CD14-positive monocyte (primary cell): Measurements from ENCODE around the gene LARP1B. TPM values are rescaled to one million over a fixed set of nuclear protein-coding genes. Genes with fewer than 3 reads are reported as not detected.
"Not testable (repeated sequence)": the region's sequence is repeated elsewhere in the genome, so short reads cannot be mapped to it uniquely, and the experiment has no call there.

Experiments
- DNase-seq, 3 donors: peaks; one replicate each; pipeline ENCODE4 v3.0.0-alpha.2; 2011 to 2022
- H2AFZ ChIP-seq: 2 replicates; pipeline ENCODE4 v1.6.0; 2012; ENCODE audit warnings: mild to moderate bottlenecking, low read depth, low read length, inconsistent platforms; ENCODE audit not compliant: insufficient read depth, poor library complexity, severe bottlenecking
- H3K27ac ChIP-seq, 2 donors: 1 replicate in 1 of 2; 2 replicates in 1 of 2; pipeline ENCODE4 v1.5.1; 2012 to 2013; ENCODE audit warnings: low read length in 2 of 2, control low read depth in 1 of 2, inconsistent platforms in 1 of 2, low read depth in 1 of 2, mild to moderate bottlenecking in 1 of 2
- H3K27me3 ChIP-seq, 2 donors: one replicate each; pipeline versions ENCODE4 v1.6.0 to v1.6.1; 2011 to 2013; ENCODE audit warnings: low read length in 2 of 2; ENCODE audit not compliant: control insufficient read depth in 2 of 2, insufficient read depth in 2 of 2
- H3K36me3 ChIP-seq, 2 donors: replicated peaks in 1 of 2; 1 replicate in 1 of 2; 2 replicates in 1 of 2; pipeline versions ENCODE4 v1.5.1 to v1.6.1; 2012 to 2013; ENCODE audit warnings: low read length in 2 of 2, control low read depth in 1 of 2, inconsistent platforms in 1 of 2, mild to moderate bottlenecking in 1 of 2; ENCODE audit not compliant: insufficient read depth in 2 of 2, control insufficient read depth in 1 of 2
- H3K4me1 ChIP-seq, 2 donors: 1 replicate in 1 of 2; 2 replicates in 1 of 2; pipeline versions ENCODE4 v1.5.1 to v1.6.1; 2012 to 2013; ENCODE audit warnings: low read length in 2 of 2, control low read depth in 1 of 2, inconsistent platforms in 1 of 2, mild to moderate bottlenecking in 1 of 2, moderate library complexity in 1 of 2; ENCODE audit not compliant: insufficient read depth in 2 of 2, control insufficient read depth in 1 of 2
- H3K4me2 ChIP-seq: replicated peaks from 2 replicates; pipeline ENCODE3; 2012; ENCODE audit warnings: low read length, moderate library complexity, mild to moderate bottlenecking; ENCODE audit not compliant: poor library complexity, severe bottlenecking; ENCODE audit errors: extremely low read depth
- H3K4me3 ChIP-seq, 3 experiments: fragments of 200-600 bp in 1 of 3; sonication (generic) in 1 of 3; replicated peaks in 1 of 3; 1 replicate in 2 of 3; 2 replicates in 1 of 3; pipeline ENCODE4 v1.5.1; 2011 to 2013; ENCODE audit warnings: low read length in 3 of 3, mild to moderate bottlenecking in 3 of 3, control low read depth in 2 of 3, low read depth in 2 of 3, inconsistent platforms in 1 of 3, moderate library complexity in 1 of 3
- H3K79me2 ChIP-seq: 2 replicates; pipeline ENCODE4 v1.6.0; 2012; ENCODE audit warnings: mild to moderate bottlenecking, control low read depth, inconsistent platforms, low read length, moderate library complexity; ENCODE audit not compliant: insufficient read depth
- H3K9ac ChIP-seq: 2 replicates; pipeline ENCODE4 v1.6.0; 2017; ENCODE audit warnings: low read length, mild to moderate bottlenecking; ENCODE audit not compliant: insufficient read depth, poor library complexity, severe bottlenecking
- H3K9me3 ChIP-seq, 2 donors: replicated peaks in 1 of 2; 1 replicate in 1 of 2; 2 replicates in 1 of 2; pipeline versions ENCODE4 v1.5.1 to v1.6.1; 2012 to 2013; ENCODE audit warnings: low read length in 2 of 2, control low read depth in 1 of 2; ENCODE audit not compliant: control insufficient read depth in 1 of 2, insufficient read depth in 1 of 2
- H4K20me1 ChIP-seq: 2 replicates; pipeline ENCODE4 v1.6.0; 2012; ENCODE audit warnings: mild to moderate bottlenecking, low read length, control low read depth, moderate library complexity; ENCODE audit not compliant: insufficient read depth
- H3K27ac Mint-ChIP-seq, 7 donors: one replicate each; pipeline ENCODE4 v1.8.0; 2020; ENCODE audit warnings: mild to moderate bottlenecking in 7 of 7, mixed read lengths in 7 of 7, moderate library complexity in 6 of 7, inconsistent platforms in 2 of 7
- H3K27me3 Mint-ChIP-seq, 3 donors: one replicate each; pipeline ENCODE4 v1.8.0; 2021 to 2022; ENCODE audit warnings: low read depth in 3 of 3, mild to moderate bottlenecking in 3 of 3, mixed read lengths in 3 of 3, moderate library complexity in 3 of 3, inconsistent platforms in 1 of 3
- H3K36me3 Mint-ChIP-seq, 2 donors: one replicate each; pipeline ENCODE4 v1.8.0; 2020; ENCODE audit warnings: mixed read lengths in 2 of 2, inconsistent platforms in 1 of 2, mild to moderate bottlenecking in 1 of 2
- H3K4me1 Mint-ChIP-seq: one replicate; pipeline ENCODE4 v1.8.0; 2020; ENCODE audit warnings: mild to moderate bottlenecking, mixed read lengths
- H3K4me3 Mint-ChIP-seq, 2 donors: one replicate each; pipeline ENCODE4 v1.8.0; 2020; ENCODE audit warnings: mild to moderate bottlenecking in 2 of 2, mixed read lengths in 2 of 2, moderate library complexity in 1 of 2
- H3K9me3 Mint-ChIP-seq, 7 donors: one replicate each; pipeline ENCODE4 v1.8.0; 2020 to 2022; ENCODE audit warnings: mixed read lengths in 7 of 7, mild to moderate bottlenecking in 6 of 7, moderate library complexity in 6 of 7, inconsistent platforms in 2 of 7
- WGBS: methylation state at CpG from one replicate; pipeline ENCODE4 v1.1.5; 2013; ENCODE audit warnings: missing lambda C conversion rate; ENCODE audit not compliant: insufficient coverage; 5-methylcytosine and 5-hydroxymethylcytosine counted together
- intact Hi-C, 2 donors: fragments of 100-400 bp; cut with micrococcal nuclease; formaldehyde crosslinking; loops; one replicate each; pipeline versions ENCODE4 v1.15.0 to v1.15.1; 2023
- polyA plus RNA-seq, 3 donors: library from polyadenylated mRNA; depleted of rRNA in 1 of 3; unstranded in 2 of 3; stranded (reverse) in 1 of 3; fragments of 300-500 nt in 2 of 3; fragments of >200 nt in 1 of 3; fragmentation: Illumina TruSeq in 2 of 3; gene quantifications; 1 replicate in 2 of 3; 2 replicates in 1 of 3; pipeline ENCODE4 v1.2.3, GENCODE V29; 2012 to 2021
- TF ChIP-seq, protein P1 (sequence below): fragments of 200-600 bp; IDR thresholded peaks from one replicate; pipeline ENCODE4 v1.8.0; 2022; ENCODE audit warnings: antibody characterized with exemption, mild to moderate bottlenecking

Gene LARP1B
- polyA plus RNA-seq, 3 donors = 3.0 to 5.7 (median 3.7) TPM

- H2AFZ ChIP-seq = no peak overlapping the region
- no peak overlapping the region for H3K4me3 ChIP-seq
- H3K4me2 ChIP-seq = no peak overlapping the region
- Mint-ChIP-seq H3K9me3 (no peaks in the 10 kb centered on the region), H3K4me3 (no peak overlapping the region), H3K36me3 (peaks cover 6 to 12% of the 10 kb centered on the region in 2 donors), H3K27ac (no peak overlapping the region), H3K27me3 (no peaks in the 10 kb centered on the region), H3K4me1 (no peaks in the 10 kb centered on the region)
- no peaks in the 10 kb centered on the region for H4K20me1 ChIP-seq
- intact Hi-C loops = no loop called here
- H3K9ac ChIP-seq = no peak overlapping the region
- peaks cover 0 to 4% of the 10 kb centered on the region in 2 donors for H3K36me3 ChIP-seq
- TF ChIP-seq, protein P1, sequence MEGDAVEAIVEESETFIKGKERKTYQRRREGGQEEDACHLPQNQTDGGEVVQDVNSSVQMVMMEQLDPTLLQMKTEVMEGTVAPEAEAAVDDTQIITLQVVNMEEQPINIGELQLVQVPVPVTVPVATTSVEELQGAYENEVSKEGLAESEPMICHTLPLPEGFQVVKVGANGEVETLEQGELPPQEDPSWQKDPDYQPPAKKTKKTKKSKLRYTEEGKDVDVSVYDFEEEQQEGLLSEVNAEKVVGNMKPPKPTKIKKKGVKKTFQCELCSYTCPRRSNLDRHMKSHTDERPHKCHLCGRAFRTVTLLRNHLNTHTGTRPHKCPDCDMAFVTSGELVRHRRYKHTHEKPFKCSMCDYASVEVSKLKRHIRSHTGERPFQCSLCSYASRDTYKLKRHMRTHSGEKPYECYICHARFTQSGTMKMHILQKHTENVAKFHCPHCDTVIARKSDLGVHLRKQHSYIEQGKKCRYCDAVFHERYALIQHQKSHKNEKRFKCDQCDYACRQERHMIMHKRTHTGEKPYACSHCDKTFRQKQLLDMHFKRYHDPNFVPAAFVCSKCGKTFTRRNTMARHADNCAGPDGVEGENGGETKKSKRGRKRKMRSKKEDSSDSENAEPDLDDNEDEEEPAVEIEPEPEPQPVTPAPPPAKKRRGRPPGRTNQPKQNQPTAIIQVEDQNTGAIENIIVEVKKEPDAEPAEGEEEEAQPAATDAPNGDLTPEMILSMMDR = no peak
- H3K9me3 ChIP-seq = no peaks in the 10 kb centered on the region
- no peaks in the 10 kb centered on the region for H3K4me1 ChIP-seq
- H3K79me2 ChIP-seq = no peaks in the 10 kb centered on the region
- no peak overlapping the region for H3K27ac ChIP-seq
- no peaks in the 10 kb centered on the region for H3K27me3 ChIP-seq
- WGBS = no CpG with 5 or more reads among the region's 1 CpG
- DNase-seq = no peak
Observed at GRCh38 chr4:128039568-128039967, 21.5 kb upstream of the LARP1B start.

DNA sequence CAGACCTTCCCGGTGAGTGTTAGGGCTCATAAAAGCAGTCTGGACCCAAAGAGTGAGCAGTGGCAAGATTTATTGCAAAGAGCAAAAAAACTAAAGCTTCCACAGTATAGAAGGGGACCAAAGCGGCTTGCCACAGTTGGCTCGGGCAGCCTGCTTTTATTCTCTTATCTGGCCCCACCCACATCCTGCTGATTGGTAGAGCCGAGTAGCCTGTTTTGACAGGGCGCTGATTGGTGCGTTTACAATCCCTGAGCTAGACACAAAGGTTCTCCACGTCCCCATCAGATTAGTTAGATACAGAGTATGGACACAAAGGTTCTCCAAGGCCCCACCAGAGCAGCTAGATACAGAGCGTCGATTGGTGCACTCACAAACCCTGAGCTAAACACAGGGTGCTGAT is 14.1 kb upstream of the LARP1B start:
- H3K9ac ChIP-seq, H3K27ac Mint-ChIP-seq, H3K36me3 ChIP-seq, H3K36me3 Mint-ChIP-seq, H3K4me2 ChIP-seq, H4K20me1 ChIP-seq, H3K4me1 Mint-ChIP-seq, H3K27me3 ChIP-seq, DNase-seq, intact Hi-C loops, H3K27me3 Mint-ChIP-seq, H3K4me3 Mint-ChIP-seq, H3K27ac ChIP-seq, H3K4me3 ChIP-seq, H3K4me1 ChIP-seq, H3K9me3 ChIP-seq, H2AFZ ChIP-seq, H3K79me2 ChIP-seq: not testable (repeated sequence)
- WGBS = no CpG with 5 or more reads among the region's 9 CpGs
- H3K9me3 Mint-ChIP-seq = peaks cover 0 to 12% (median 4%) of the 10 kb centered on the region in 7 donors

DNA sequence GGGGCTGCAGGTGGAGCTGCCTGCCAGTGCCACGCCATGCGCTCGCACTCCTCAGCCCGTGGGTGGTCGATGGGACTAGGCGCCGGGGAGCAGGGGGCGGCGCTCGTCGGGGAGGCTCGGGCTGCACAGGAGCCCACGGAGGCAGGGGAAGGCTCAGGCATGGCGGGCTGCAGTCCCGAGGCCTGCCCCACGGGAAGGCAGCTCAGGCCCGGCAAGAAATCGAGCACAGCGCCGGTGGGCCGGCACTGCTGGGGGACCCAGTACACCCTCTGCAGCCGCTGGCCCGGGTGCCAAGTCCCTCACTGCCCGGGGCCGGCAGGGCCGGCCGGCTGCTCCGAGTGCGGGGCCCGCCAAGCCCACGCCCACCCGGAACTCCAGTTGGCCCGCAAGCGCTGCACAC is 13.6 kb upstream of the LARP1B start:
- H3K27ac ChIP-seq, DNase-seq, H3K36me3 Mint-ChIP-seq, H3K4me3 Mint-ChIP-seq, H3K79me2 ChIP-seq, H3K9ac ChIP-seq, H2AFZ ChIP-seq, H3K4me2 ChIP-seq, H3K27me3 ChIP-seq, H3K9me3 ChIP-seq, H3K4me3 ChIP-seq, H3K27ac Mint-ChIP-seq, H3K36me3 ChIP-seq, intact Hi-C loops, H3K27me3 Mint-ChIP-seq, H3K4me1 Mint-ChIP-seq, H3K4me1 ChIP-seq, H4K20me1 ChIP-seq: not testable (repeated sequence)
- peaks cover 0 to 12% (median 4%) of the 10 kb centered on the region in 7 donors for H3K9me3 Mint-ChIP-seq
- WGBS = 98% methylated on average over 18 of the region's 34 CpGs

GRCh38 chr4:128051229-128051628 is 9.9 kb upstream of the LARP1B start:
- H3K9me3 ChIP-seq, H3K9ac ChIP-seq, H3K36me3 ChIP-seq, H3K4me3 Mint-ChIP-seq, H4K20me1 ChIP-seq, H3K9me3 Mint-ChIP-seq, H3K4me3 ChIP-seq, H3K4me1 ChIP-seq, H3K4me2 ChIP-seq, H3K27ac Mint-ChIP-seq, H3K79me2 ChIP-seq, H3K27me3 Mint-ChIP-seq, H2AFZ ChIP-seq, H3K36me3 Mint-ChIP-seq, H3K4me1 Mint-ChIP-seq, H3K27ac ChIP-seq, DNase-seq, H3K27me3 ChIP-seq: not testable (repeated sequence)
- WGBS = no CpG with 5 or more reads among the region's 10 CpGs
- intact Hi-C loops = loop anchor here in 1 of 2 donors (10.0 kb wide), 1 partner anchor 166 kb away; the partner anchor contains the start of gene PLK4
